ACC112 (cell line): ENCODE results near the gene NPIPB5.
"Not testable (repeated sequence)": the region's sequence is repeated elsewhere in the genome, so short reads cannot be mapped to it uniquely, and the experiment has no call there.

Experiments used
- H2AFZ ChIP-seq: fragments of 200-600 bp; sonication (generic); one replicate; pipeline ENCODE4 v1.6.0; 2017; ENCODE audit warnings: antibody characterized with exemption, low read length; ENCODE audit not compliant: unreplicated experiment
- H3K27ac ChIP-seq: fragments of 200-600 bp; sonication (generic); 2 replicates; pipeline ENCODE4 v1.5.1; 2014; ENCODE audit warnings: low read depth, mild to moderate bottlenecking, antibody characterized with exemption, low read length, moderate library complexity
- H3K27me3 ChIP-seq: fragments of 200-600 bp; sonication (generic); 2 replicates; pipeline ENCODE4 v1.6.1; 2014; ENCODE audit warnings: mild to moderate bottlenecking, antibody characterized with exemption, low read length, moderate library complexity, mixed read lengths; ENCODE audit not compliant: insufficient read depth
- H3K36me3 ChIP-seq: fragments of 200-600 bp; sonication (generic); 2 replicates; pipeline ENCODE4 v1.6.1; 2016; ENCODE audit warnings: mild to moderate bottlenecking, antibody characterized with exemption, low read length, moderate library complexity, mixed read lengths; ENCODE audit not compliant: insufficient read depth
- H3K4me1 ChIP-seq: fragments of 200-600 bp; sonication (generic); one replicate; pipeline ENCODE4 v1.6.1; 2016; ENCODE audit warnings: low read length, mixed read lengths; ENCODE audit not compliant: insufficient read depth, unreplicated experiment, control insufficient read depth
- H3K4me3 ChIP-seq: fragments of 200-600 bp; sonication (generic); 2 replicates; pipeline ENCODE4 v1.5.1; 2014; ENCODE audit warnings: mild to moderate bottlenecking, low read depth, low read length
- H3K79me2 ChIP-seq: fragments of 200-600 bp; sonication (generic); one replicate; pipeline ENCODE4 v1.6.0; 2016; ENCODE audit warnings: low read length; ENCODE audit not compliant: control insufficient read depth, unreplicated experiment, insufficient read depth

NPIPB5 gene

DNA sequence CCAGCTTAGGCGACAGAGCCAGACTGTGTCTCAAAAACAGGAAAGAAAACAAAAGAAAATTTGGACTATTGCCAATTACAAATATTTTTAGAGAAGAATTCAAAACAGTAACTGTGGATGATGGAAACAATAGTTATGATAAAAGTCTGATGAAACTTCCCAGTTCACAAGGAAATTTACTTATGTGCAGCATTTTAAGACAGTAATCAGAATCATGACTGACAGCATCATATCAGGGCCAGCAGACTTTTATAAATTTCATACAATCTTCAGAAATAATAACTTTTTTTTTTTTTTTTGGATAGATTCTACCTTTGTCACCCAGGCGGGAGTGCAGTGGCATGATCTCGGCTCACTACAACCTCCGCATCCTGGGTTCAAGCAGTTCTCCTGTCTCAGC lies at the start of gene NPIPB5:
NPIPB5 (plus strand) TSS at position 301 of the 400 bp plus-strand sequence. CDS start 2,911 bp downstream, outside the sequence.
- H3K27me3 ChIP-seq, H3K79me2 ChIP-seq, H3K27ac ChIP-seq, H2AFZ ChIP-seq, H3K4me3 ChIP-seq, H3K4me1 ChIP-seq, H3K36me3 ChIP-seq: not testable (repeated sequence)

DNA sequence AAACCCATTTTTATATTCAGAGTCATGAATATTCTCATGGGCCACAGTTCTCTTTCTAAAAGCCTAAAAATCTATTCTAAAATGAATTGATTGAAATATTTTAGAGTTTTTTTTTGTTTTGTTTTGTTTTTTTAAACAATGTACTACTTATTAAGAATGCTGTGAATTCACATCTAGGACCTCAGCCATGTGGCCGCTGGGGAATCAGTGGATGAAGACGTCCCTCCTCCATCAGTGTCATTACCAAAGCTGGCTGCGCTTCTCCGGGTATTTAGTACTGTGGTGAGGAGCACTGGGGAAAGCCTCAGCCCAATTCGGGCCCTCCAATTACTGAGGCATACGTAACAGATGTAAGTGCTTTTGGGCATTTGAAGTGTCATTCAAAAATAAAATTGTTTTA lies 41.8 kb upstream of the NPIPB5 start:
- not testable (repeated sequence) for H3K79me2 ChIP-seq, H2AFZ ChIP-seq, H3K4me1 ChIP-seq, H3K36me3 ChIP-seq, H3K27me3 ChIP-seq, H3K27ac ChIP-seq, H3K4me3 ChIP-seq

DNA sequence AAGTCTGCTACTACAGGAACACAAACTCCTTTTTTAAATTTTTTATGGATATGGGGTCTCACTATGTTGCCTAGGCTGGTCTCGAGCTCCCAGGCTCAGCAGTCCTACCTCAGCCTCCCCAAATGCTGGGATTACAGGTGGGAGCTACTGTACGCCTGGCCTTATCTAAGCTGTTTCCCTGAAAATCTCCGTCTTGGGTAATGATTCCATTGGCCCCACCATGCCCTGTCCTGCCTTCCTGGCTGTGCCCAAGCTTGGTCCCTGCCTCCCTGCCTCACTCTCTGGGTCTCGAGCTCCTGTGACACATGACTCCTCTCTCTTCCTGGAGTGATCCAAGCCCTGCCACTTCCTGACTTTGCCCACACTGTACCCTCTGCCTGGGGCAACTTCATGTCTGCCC lies 27.3 kb downstream of the NPIPB5 start:
- not testable (repeated sequence) for H3K27ac ChIP-seq, H2AFZ ChIP-seq, H3K27me3 ChIP-seq, H3K4me1 ChIP-seq, H3K4me3 ChIP-seq, H3K36me3 ChIP-seq, H3K79me2 ChIP-seq

DNA sequence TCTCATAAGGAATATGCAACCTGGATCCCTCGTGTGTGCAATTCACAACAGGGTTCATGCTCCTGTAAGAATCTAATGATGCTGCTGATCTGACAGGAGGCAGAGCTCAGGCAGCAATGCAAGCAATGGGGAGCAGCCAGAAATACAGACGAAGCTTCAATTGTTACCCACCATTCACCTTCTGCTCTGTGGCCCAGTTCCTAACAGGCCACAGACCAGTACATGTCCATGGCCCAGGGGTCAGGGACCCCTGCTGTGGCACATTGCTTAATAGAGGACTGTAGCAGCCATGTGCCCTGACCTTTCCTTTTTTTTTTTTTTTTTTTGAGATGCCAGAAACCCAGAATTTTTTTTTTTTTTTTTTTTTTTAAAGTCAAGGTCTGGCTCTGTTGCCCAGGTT lies 34.1 kb downstream of the NPIPB5 start:
- not testable (repeated sequence) for H3K27me3 ChIP-seq, H3K27ac ChIP-seq, H3K36me3 ChIP-seq, H3K4me1 ChIP-seq, H3K79me2 ChIP-seq, H3K4me3 ChIP-seq, H2AFZ ChIP-seq

DNA sequence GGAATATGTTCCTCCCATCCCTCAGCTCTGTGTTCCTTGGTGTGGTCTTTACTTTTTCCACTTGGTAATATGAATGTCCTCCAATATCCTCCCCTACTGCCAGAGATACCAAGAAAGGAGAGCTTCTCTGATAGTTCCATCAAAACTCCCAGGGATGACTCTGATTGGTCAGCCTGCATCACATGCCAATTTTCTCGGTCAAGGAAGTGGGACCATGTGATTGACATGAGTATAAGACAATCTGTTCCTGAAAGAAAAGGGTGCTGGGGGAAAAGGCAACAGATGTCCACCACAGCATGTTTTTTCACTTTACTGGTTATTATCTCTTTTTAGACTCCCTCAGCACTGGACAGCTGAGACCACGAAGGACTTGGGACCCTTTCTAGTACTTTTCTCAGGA lies 35.9 kb downstream of the NPIPB5 start:
- not testable (repeated sequence) for H3K4me1 ChIP-seq, H3K27ac ChIP-seq, H3K4me3 ChIP-seq, H3K27me3 ChIP-seq, H3K79me2 ChIP-seq, H2AFZ ChIP-seq, H3K36me3 ChIP-seq

DNA sequence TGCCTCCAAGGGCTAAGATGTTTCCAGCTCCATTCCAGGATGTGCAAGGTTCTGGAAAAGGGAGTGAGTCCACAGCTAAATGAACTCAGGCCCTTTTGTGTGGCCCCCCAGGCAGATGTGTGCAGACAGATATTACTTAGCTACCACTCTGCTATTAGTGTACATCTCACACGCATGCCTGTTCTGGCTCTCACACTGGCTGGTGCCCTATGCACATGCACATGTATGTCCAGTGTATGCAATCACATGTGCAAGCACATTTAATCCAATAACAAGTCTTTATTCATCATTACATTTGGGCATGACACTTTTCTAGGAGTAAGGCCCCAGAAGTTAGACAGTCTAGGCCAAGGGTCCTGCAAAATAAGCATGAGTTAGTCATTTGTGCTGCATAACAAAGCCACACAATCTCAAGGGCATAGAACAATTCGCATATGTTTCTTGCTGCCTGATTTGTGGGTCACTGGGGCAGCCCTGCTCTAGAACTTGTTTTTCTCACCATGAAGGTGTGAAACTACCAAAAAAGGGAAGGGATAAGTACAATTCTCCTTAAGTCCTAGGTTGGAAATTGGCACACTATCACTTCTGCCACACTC lies 36.6 kb downstream of the NPIPB5 start:
- H3K4me3 ChIP-seq, H3K27me3 ChIP-seq, H2AFZ ChIP-seq, H3K36me3 ChIP-seq, H3K27ac ChIP-seq, H3K79me2 ChIP-seq, H3K4me1 ChIP-seq: not testable (repeated sequence)

DNA sequence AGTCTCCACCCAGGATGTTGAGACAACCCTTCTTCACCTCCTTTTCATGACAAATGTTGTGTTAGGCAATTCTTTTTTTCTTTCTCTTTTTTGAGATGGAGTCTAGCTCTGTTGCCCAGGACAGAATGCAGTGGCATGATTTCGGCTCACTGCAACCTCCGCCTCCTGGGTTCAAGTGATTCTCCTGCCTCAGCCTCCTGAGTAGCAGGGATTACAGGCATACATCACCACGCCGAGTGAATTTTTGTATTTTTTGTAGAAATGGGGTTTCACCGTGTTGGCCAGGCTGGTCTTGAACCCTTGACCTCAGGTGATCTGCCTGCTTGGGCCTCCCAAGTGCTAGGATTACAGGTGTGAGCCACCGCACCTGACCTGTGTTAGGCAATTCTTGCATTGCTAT lies 39.2 kb downstream of the NPIPB5 start:
- not testable (repeated sequence) for H3K27me3 ChIP-seq, H3K36me3 ChIP-seq, H3K4me1 ChIP-seq, H3K27ac ChIP-seq, H3K4me3 ChIP-seq, H3K79me2 ChIP-seq, H2AFZ ChIP-seq

DNA sequence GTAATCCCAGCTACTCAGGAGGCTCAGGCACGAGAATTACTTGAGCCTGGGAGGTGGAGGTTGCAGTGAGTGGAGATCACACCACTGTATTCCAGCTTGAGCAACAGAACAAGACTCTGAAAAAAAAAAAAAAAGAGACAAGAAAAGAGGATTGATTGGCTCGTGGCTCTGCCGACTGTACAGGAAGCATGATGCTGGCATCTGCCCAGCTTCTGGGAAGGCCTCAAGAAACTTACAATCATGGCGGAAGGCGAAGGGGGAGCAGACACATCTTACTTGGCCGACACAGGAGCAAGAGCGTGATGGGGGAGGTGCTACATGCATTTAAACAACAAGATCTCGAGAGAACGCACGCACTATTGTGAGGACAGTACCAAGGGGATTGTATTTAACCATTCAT lies 40.5 kb downstream of the NPIPB5 start:
- not testable (repeated sequence) for H3K36me3 ChIP-seq, H3K79me2 ChIP-seq, H3K27ac ChIP-seq, H3K4me3 ChIP-seq, H3K4me1 ChIP-seq, H2AFZ ChIP-seq, H3K27me3 ChIP-seq

DNA sequence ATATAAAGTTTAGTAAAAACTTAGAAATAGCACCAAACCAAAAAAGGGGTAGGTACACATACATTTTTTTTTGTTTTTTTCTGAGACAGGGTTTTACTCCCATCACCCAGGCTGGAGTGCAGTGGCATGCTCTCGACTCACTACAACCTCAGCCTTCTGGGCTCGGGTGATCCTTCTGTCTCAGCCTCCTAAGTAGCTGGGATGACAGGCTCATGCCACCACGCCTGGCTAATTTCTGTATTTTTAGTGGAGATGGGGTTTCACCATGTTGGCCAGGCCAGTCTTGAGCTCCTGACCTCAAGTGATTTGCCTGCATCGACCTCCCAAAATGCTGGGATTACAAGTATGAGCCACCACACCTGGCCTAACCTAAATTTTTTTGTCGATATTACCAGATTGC lies 41.0 kb downstream of the NPIPB5 start:
- not testable (repeated sequence) for H3K27ac ChIP-seq, H2AFZ ChIP-seq, H3K79me2 ChIP-seq, H3K36me3 ChIP-seq, H3K4me3 ChIP-seq, H3K27me3 ChIP-seq, H3K4me1 ChIP-seq

DNA sequence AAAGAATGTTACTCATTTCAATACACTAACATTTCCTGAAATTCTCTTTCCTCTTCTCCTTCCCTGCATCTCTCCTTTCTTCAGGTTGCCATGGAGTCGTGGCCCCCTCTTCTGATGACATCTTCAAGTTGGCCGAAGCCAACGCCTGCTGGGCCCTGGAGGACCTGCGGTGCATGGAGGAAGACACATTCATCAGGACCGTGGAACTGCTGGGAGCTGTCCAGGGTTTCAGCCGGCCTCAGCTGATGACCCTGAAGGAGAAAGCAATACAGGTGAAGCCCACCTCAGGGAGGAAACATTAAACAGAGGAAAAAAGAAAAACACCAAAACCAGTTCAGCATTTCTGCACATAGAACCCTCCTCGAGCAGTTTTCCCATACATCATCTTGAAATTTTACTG lies 46.1 kb downstream of the NPIPB5 start:
- not testable (repeated sequence) for H3K4me3 ChIP-seq, H3K27ac ChIP-seq, H3K79me2 ChIP-seq, H3K36me3 ChIP-seq, H3K27me3 ChIP-seq, H3K4me1 ChIP-seq, H2AFZ ChIP-seq
